NCI-H748 treated with DMSO at 0.1 percent for 48 hours (cell line): ENCODE measurements around the gene HCK.

Experiments used
- DNase-seq: peaks from one replicate; lab custom pipeline; 2025; lab: John Stamatoyannopoulos, UW

Gene HCK

GRCh38 chr20:32062776-32063170 is 10.7 kb downstream of the HCK start:
- DNase-seq, result no peak

GRCh38 chr20:32063695-32064094 is 11.7 kb downstream of the HCK start:
- DNase-seq, result no peak

- no peak for DNase-seq
These were observed 12.6 kb downstream of the HCK start for GRCh38 chr20:32064667-32065066.

- DNase-seq, result no peak
These were observed 15.3 kb downstream of the HCK start for GRCh38 chr20:32067234-32067821.

GRCh38 chr20:32068174-32068573 is 16.1 kb downstream of the HCK start:
- DNase-seq, result no peak

- DNase-seq, result no peak
These were observed 17.7 kb downstream of the HCK start for GRCh38 chr20:32069711-32070110.

- no peak for DNase-seq
These were observed 18.2 kb downstream of the HCK start for GRCh38 chr20:32070282-32070681.

GRCh38 chr20:32070690-32071213 is 18.7 kb downstream of the HCK start:
- DNase-seq, result no peak

GRCh38 chr20:32071395-32072167 is 19.5 kb downstream of the HCK start:
- no peak for DNase-seq

- no peak for DNase-seq
These were observed 20.2 kb downstream of the HCK start for GRCh38 chr20:32072168-32072750.

- no peak for DNase-seq
These were observed 23.5 kb downstream of the HCK start for GRCh38 chr20:32075534-32075933.

GRCh38 chr20:32077190-32077589 is 25.1 kb downstream of the HCK start:
- no peak for DNase-seq

- DNase-seq, result no peak
These were observed 26.3 kb downstream of the HCK start for GRCh38 chr20:32078322-32078721.

- no peak for DNase-seq
These were observed 26.7 kb downstream of the HCK start for GRCh38 chr20:32078791-32079190.

GRCh38 chr20:32079655-32080109 is 27.6 kb downstream of the HCK start:
- no peak for DNase-seq

- DNase-seq, result no peak
These were observed 28.7 kb downstream of the HCK start for GRCh38 chr20:32080783-32081182.

- DNase-seq, result no peak
These were observed 31.4 kb downstream of the HCK start for GRCh38 chr20:32083469-32083868.

GRCh38 chr20:32087070-32087469 is 35.0 kb downstream of the HCK start:
- DNase-seq, result no peak

- no peak for DNase-seq
These were observed 36.7 kb downstream of the HCK start for GRCh38 chr20:32088759-32089158.

GRCh38 chr20:32089637-32090362 is 37.8 kb downstream of the HCK start:
- no peak for DNase-seq

GRCh38 chr20:32091888-32092346 is 39.9 kb downstream of the HCK start:
- peak; percentile 49 for DNase-seq

- DNase-seq, result no peak
These were observed 46.7 kb downstream of the HCK start for GRCh38 chr20:32098786-32099185.
